HUES64 (cell line): ENCODE measurements around the gene SPIRE1.

Experiments used
- H3K27ac ChIP-seq: 2 replicates; pipeline ENCODE4 v1.7.0; 2013; ENCODE audit warnings: low read depth, low read length, inconsistent platforms
- H3K27me3 ChIP-seq: 2 replicates; pipeline ENCODE4 v1.6.1; 2013; ENCODE audit warnings: mild to moderate bottlenecking, low read length; ENCODE audit not compliant: insufficient read depth
- H3K36me3 ChIP-seq: 2 replicates; pipeline ENCODE4 v1.6.1; 2013; ENCODE audit warnings: mild to moderate bottlenecking, low read length; ENCODE audit not compliant: insufficient read depth
- H3K4me1 ChIP-seq: 2 replicates; pipeline ENCODE4 v1.6.1; 2013; ENCODE audit warnings: mild to moderate bottlenecking, low read length, moderate library complexity; ENCODE audit not compliant: insufficient read depth
- H3K4me3 ChIP-seq: 2 replicates; pipeline ENCODE4 v1.5.1; 2013; ENCODE audit warnings: mild to moderate bottlenecking, low read length, moderate library complexity
- H3K9ac ChIP-seq: 2 replicates; pipeline ENCODE4 v1.6.1; 2013; ENCODE audit warnings: mild to moderate bottlenecking, low read depth, low read length
- H3K9me3 ChIP-seq: 2 replicates; pipeline ENCODE4 v1.6.1; 2013; ENCODE audit warnings: low read depth, low read length; ENCODE audit not compliant: insufficient read depth
- WGBS: fragments of 150-250, 120-280 bp; methylation state at CpG from one replicate; pipeline ENCODE4 v1.1.7; 2013; ENCODE audit warnings: missing lambda C conversion rate; 5-methylcytosine and 5-hydroxymethylcytosine counted together

SPIRE1 gene

DNA sequence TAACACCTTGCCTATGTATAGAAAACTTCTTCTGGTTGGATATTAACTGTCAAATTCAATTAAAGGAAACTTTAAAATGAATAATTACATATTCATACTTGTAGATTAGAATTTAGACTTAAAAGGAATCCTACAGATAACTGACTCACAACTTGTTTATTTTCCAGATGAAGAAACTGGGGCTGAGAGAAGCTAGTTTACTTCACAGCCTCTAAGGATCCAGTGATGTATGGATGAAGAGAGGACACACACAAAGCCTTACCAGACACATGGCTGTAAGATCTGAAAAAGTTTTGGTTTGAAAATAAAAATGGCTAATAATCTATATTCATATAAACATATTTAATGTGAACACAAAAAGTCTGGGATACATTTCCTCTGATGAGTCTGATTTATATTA lies 177.9 kb downstream of the SPIRE1 start:
- H3K27ac ChIP-seq: no peak overlapping the region; the same call in 1 of the 2 replicates
- H3K4me1 ChIP-seq: peaks cover 10% of the 10 kb centered on the region
- no peaks in the 10 kb centered on the region for H3K9me3 ChIP-seq
- no peaks in the 10 kb centered on the region for H3K27me3 ChIP-seq
- H3K36me3 ChIP-seq: no peaks in the 10 kb centered on the region
- no peak overlapping the region for H3K4me3 ChIP-seq
- H3K9ac ChIP-seq: no peak overlapping the region

DNA sequence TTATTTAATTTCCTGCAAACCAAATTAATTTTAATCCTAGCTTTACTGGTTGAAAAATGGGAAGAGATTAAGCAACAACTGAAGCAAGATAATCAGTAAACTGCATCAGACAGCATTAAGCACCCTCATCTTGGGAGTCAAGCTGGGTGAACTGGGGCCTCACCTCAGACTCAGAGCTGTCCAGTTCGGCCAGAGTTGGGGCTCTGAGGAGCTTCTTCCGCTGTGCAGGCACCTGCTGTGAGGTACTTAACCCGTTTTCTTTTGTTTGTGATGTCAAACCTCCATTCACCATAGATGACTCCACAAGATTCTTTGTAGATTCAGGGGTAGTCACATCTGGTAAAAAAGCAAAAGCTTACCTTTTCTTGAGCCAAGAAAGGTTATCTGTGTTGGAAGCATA lies 178.4 kb downstream of the SPIRE1 start:
- peaks cover 10% of the 10 kb centered on the region for H3K4me1 ChIP-seq
- H3K27me3 ChIP-seq: no peaks in the 10 kb centered on the region
- H3K9me3 ChIP-seq: no peaks in the 10 kb centered on the region
- H3K36me3 ChIP-seq: no peaks in the 10 kb centered on the region
- no peak overlapping the region for H3K4me3 ChIP-seq
- no peak overlapping the region for H3K9ac ChIP-seq
- no peak overlapping the region; the same call in 1 of the 2 replicates for H3K27ac ChIP-seq
- WGBS: 56% methylated on average over 3 of the region's 3 CpGs

DNA sequence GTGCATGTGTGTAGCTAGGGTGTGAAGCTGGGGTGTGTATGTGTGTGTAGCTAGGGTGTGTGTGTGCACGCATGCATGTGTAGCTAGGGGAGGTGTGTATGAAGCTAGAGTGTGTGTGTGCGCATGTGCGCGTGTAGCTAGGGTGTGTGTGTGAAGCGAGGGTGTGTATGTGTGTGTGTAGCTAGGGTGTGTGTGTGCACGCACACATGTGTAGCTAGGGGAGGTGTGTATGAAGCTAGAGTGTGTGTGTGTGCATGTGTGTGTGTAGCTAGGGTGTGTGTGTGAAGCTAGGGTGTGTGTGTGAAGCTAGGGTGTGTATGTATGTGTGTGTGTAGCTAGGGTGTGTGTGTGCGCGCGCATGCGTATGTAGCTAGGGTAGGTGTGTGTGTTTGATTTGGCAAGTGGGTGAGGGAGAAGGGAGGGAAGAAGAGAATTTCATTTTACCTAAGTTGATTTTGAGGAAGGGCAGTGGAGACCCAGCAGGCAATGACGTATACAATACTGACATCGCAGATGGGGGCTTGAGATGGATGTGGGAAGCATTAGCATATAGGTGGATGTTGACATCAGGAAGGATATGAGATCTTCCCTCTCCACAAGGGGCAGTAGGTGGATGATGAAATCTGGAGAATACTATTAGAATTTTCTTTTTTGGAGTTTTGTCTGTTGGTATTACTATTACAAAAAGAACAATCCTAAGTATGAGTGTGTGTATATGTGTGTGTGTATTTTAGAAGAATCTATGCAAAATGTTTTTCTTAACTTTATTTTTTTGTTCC lies 179.4 kb downstream of the SPIRE1 start:
- Histone ChIP-seq H3K27ac (no peak overlapping the region), H3K9ac (no peak overlapping the region), H3K36me3 (no peaks in the 10 kb centered on the region), H3K27me3 (no peaks in the 10 kb centered on the region), H3K4me1 (peaks cover 10% of the 10 kb centered on the region), H3K9me3 (no peaks in the 10 kb centered on the region), H3K4me3 (no peak overlapping the region)
- WGBS: 95% methylated on average over 12 of the region's 12 CpGs

DNA sequence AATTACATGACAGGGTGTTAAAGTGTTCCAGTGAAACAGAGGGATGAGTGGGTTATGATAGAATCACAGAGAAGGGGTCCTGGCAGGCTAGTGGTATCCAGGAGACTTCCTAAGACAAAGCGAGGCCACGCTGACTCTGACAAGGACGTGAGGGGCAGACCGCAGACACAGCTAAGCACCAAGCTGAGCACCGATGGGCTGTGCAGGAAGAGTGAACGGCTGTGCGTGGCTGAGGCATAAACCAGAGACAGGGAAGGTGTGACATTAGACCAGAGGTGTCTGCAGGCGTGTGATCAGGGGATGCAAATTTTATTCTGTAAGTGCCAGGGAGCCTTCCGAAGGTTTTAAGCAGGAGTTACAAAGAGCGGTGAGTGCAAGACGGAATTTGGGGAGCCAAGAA lies 180.3 kb downstream of the SPIRE1 start:
- Histone ChIP-seq H3K4me3 (no peak overlapping the region), H3K4me1 (peaks cover 10% of the 10 kb centered on the region), H3K36me3 (no peaks in the 10 kb centered on the region), H3K9me3 (no peaks in the 10 kb centered on the region), H3K27ac (no peak overlapping the region), H3K9ac (no peak overlapping the region), H3K27me3 (no peaks in the 10 kb centered on the region)
- 82% methylated on average over 11 of the region's 11 CpGs for WGBS

DNA sequence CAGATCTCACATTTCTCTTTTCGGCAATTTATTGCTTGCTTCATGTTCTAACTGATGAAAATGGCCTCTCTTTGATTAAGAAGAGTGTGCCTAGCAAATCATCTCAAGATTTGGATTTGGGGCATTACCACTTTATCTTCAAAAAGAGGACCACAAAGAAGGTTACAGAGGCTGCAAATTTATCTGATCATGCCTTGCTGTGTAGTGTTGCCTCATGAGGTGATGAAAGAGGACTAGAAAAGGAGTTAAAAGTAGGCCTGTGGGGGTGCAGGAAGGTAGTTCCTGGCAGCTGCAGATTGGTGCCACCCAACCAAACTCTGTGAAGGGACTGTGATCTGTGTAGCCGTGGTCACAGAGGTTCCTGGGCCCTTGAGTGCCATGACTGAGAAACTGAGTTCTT lies 181.0 kb downstream of the SPIRE1 start:
- Histone ChIP-seq H3K4me3 (no peak overlapping the region), H3K36me3 (no peaks in the 10 kb centered on the region), H3K9ac (no peak overlapping the region), H3K27me3 (no peaks in the 10 kb centered on the region), H3K4me1 (peaks cover 10% of the 10 kb centered on the region), H3K27ac (no peak overlapping the region), H3K9me3 (no peaks in the 10 kb centered on the region)
- WGBS: 100% methylated on average over 2 of the region's 2 CpGs

DNA sequence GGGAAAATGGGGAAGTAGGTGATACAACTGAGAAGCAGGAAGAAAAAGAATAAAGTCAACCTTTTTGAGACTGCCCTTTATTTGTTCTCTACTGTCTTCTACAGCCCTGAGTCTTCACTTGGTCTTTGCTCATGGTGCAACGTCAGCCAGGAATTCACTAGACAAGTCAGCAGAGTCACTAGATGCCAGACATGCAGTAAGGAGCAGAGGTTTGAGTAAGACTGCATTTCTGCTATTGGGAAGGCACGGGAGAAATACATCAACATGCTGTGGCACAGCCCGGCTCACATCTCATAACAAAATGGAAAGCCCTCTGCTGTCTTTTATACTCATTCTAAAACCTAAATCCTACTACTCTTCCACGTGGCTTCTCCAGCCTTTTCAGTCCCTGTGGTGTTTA lies 183.0 kb downstream of the SPIRE1 start:
- no peak overlapping the region for H3K27ac ChIP-seq
- H3K9ac ChIP-seq: no peak overlapping the region
- H3K36me3 ChIP-seq: no peaks in the 10 kb centered on the region
- no peaks in the 10 kb centered on the region for H3K9me3 ChIP-seq
- no peaks in the 10 kb centered on the region for H3K27me3 ChIP-seq
- peaks cover 3% of the 10 kb centered on the region for H3K4me1 ChIP-seq
- H3K4me3 ChIP-seq: no peak overlapping the region
- WGBS: 85% methylated on average over 4 of the region's 4 CpGs

DNA sequence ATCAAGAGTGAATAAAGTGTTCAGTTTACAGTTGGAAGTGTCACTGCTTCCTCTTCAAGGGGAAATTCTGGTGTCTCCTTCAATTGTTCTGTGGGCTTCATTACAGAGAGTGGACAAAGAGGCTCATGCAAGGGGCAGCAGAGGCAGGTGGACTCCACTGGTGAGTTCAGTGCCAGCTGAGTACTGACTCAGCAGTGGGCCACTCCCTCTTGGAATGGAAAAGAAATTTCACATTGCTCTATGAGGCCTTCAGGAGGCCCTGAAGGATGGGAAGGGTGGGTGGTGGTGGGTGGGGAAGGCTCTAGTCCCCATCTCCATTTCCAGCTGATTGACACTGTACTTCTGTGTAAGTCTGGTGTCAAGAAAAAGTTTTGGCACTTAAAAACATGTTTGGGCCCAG lies 183.8 kb downstream of the SPIRE1 start:
- Histone ChIP-seq H3K4me3 (no peak overlapping the region), H3K27ac (no peak overlapping the region), H3K27me3 (no peaks in the 10 kb centered on the region), H3K9ac (no peak overlapping the region), H3K36me3 (no peaks in the 10 kb centered on the region), H3K9me3 (no peaks in the 10 kb centered on the region), H3K4me1 (no peaks in the 10 kb centered on the region; the same call in 1 of the 2 replicates)

DNA sequence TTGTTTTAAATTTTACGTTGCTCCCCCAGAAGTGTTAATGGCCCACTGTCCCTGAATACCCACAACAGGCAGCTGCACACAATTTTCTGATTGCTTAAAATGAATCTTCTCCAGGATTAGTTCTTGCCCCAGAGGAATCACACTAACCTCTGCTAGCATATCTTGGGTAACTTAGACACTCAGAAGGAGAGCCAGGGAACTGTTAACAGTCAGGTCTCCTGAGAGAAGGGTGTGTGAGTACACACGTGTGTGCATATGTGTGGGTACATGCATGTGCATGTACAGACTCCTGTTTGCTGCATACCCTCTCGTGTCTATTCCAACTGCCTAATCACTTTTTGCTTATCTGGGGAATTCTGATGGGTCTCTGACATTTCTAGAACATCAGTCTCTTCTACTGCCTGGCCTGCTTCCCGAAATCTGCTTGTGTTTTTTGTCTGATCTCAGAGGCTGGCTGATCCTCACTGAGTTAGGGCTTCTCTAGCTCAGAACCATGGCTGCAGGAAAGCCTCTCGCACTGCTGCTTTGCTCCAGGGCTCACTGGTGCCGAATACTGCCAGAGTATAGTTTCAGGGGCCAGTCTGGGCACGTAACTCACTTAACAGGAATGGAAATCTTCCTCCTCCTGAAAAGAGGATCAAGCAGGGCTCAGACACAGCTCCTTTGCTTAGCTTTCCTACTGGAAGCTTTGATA lies 187.4 kb downstream of the SPIRE1 start:
- no peak overlapping the region for H3K9ac ChIP-seq
- no peaks in the 10 kb centered on the region for H3K27me3 ChIP-seq
- H3K4me1 ChIP-seq: no peaks in the 10 kb centered on the region
- no peaks in the 10 kb centered on the region for H3K36me3 ChIP-seq
- H3K9me3 ChIP-seq: no peaks in the 10 kb centered on the region
- no peak overlapping the region for H3K4me3 ChIP-seq
- peak overlapping the region; percentile 27; the same call in 1 of the 2 replicates for H3K27ac ChIP-seq
- 93% methylated on average over 7 of the region's 7 CpGs for WGBS

DNA sequence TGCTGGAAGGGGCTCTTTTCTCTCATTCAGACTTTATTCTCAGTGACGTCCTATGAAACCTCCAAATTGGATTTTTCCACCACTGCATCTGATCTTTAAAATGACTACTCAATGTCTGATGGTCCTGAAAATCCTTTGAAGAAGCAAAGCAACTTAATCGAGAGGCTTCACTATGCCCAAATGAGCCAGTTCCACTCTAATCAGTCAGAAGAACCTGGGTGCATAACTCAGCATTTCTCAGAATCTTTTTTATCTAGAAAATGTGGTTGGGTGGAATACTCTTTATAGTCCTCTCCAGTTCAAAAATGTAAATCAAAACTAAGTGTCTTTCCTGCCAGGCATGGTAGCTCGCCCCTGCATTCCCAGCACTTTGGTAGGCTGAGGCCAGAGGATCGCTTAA lies 189.5 kb downstream of the SPIRE1 start:
- Histone ChIP-seq H3K36me3 (no peaks in the 10 kb centered on the region), H3K27ac (no peak overlapping the region), H3K9ac (no peak overlapping the region), H3K4me1 (no peaks in the 10 kb centered on the region), H3K9me3 (no peaks in the 10 kb centered on the region), H3K4me3 (no peak overlapping the region), H3K27me3 (no peaks in the 10 kb centered on the region)
- WGBS: 95% methylated on average over 4 of the region's 4 CpGs

DNA sequence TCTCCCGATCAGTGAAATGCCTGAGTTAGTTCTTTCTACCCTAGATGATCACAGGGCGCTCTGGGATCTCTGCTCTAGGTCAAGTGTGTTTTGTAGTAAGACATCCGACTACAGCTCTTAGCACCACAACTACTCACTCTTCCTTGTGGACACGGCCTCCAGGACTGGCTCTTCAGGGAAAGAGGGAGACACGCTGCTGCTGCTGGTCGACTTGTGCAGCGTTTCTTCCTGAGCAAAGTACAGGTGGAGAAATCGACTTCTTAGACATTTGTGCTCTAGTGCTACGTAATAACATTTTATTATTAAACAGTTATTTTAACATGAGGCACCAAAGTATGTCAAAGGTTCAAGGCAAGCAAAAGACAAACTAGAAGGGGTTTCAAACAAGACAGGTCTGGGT lies 193.2 kb downstream of the SPIRE1 start:
- 94% methylated on average over 8 of the region's 9 CpGs for WGBS
- H3K36me3 ChIP-seq: no peaks in the 10 kb centered on the region; the same call in 1 of the 2 replicates
- no peaks in the 10 kb centered on the region for H3K4me1 ChIP-seq
- H3K27ac ChIP-seq: no peak overlapping the region
- H3K4me3 ChIP-seq: no peak overlapping the region
- H3K27me3 ChIP-seq: no peaks in the 10 kb centered on the region
- H3K9me3 ChIP-seq: no peaks in the 10 kb centered on the region
- H3K9ac ChIP-seq: no peak overlapping the region

DNA sequence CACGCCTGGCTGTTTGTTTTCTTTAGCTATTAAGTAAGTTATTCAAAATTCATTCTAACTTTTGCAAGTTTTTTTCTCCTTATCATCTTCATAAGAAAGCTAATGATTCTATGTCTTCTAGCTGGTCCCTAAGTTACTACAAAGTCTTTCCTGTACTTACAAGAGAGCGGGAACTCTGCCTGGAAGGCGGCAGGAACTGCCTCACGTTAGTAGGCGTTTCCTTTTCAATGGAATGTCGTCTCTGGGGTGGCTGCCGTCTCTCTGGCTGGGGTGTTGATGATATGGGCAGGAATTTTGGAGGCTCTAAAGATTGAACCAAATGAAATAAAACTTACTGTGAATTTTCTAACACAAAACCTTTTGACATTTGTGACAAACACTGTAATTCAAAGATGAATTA lies 194.7 kb downstream of the SPIRE1 start:
- Histone ChIP-seq H3K9ac (no peak overlapping the region), H3K4me1 (no peaks in the 10 kb centered on the region), H3K4me3 (no peak overlapping the region), H3K27ac (no peak overlapping the region), H3K36me3 (no peaks in the 10 kb centered on the region; the same call in 1 of the 2 replicates), H3K27me3 (no peaks in the 10 kb centered on the region), H3K9me3 (no peaks in the 10 kb centered on the region)
- 77% methylated on average over 6 of the region's 7 CpGs for WGBS
